NB4 (cell line): ENCODE data around the gene COL21A1.

Experiments used
- MYC ChIP-seq: IDR thresholded peaks from 2 replicates; pipeline ENCODE4 v1.6.1; 2011; ENCODE audit warnings: low read depth, low read length
- POLR2A ChIP-seq: IDR thresholded peaks from 2 replicates; pipeline ENCODE4 v1.6.1; 2011; ENCODE audit warnings: mild to moderate bottlenecking; ENCODE audit not compliant: insufficient read length; ENCODE audit errors: extremely low read depth
- TF ChIP-seq, protein P1 (sequence below): IDR thresholded peaks from one replicate; pipeline ENCODE4 v1.5.1; 2012; ENCODE audit warnings: low read depth, low read length

DNA sequence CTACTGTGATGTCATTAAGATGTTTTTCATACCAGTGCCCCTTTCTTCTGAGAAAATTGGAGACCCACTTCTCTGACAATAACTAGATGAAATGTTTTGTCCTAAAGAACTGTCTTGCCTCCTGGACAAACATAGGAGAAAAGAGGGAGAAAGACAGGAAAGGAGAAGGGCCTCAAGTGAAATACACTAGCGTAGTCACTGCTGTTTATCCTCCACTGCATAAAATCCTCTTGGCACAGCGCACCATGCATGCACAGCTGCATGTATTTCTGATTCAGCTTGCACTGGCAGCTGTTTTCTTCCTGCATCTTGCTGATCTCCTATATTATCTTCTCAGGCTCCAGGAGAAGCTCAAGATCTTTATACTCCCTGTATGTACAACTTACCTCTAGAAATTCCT, 214.0 kb downstream of the COL21A1 start:
- TF ChIP-seq MYC (no peak), POLR2A (no peak)
- TF ChIP-seq, protein P1, sequence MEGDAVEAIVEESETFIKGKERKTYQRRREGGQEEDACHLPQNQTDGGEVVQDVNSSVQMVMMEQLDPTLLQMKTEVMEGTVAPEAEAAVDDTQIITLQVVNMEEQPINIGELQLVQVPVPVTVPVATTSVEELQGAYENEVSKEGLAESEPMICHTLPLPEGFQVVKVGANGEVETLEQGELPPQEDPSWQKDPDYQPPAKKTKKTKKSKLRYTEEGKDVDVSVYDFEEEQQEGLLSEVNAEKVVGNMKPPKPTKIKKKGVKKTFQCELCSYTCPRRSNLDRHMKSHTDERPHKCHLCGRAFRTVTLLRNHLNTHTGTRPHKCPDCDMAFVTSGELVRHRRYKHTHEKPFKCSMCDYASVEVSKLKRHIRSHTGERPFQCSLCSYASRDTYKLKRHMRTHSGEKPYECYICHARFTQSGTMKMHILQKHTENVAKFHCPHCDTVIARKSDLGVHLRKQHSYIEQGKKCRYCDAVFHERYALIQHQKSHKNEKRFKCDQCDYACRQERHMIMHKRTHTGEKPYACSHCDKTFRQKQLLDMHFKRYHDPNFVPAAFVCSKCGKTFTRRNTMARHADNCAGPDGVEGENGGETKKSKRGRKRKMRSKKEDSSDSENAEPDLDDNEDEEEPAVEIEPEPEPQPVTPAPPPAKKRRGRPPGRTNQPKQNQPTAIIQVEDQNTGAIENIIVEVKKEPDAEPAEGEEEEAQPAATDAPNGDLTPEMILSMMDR, result no peak
